ENCODE results near the gene PFKFB4.

The PFKFB4 gene

GRCh38 chr3:48558493-48559134 is 2.0 kb upstream of the PFKFB4 start:
- TF ChIP-seq, protein P1, sequence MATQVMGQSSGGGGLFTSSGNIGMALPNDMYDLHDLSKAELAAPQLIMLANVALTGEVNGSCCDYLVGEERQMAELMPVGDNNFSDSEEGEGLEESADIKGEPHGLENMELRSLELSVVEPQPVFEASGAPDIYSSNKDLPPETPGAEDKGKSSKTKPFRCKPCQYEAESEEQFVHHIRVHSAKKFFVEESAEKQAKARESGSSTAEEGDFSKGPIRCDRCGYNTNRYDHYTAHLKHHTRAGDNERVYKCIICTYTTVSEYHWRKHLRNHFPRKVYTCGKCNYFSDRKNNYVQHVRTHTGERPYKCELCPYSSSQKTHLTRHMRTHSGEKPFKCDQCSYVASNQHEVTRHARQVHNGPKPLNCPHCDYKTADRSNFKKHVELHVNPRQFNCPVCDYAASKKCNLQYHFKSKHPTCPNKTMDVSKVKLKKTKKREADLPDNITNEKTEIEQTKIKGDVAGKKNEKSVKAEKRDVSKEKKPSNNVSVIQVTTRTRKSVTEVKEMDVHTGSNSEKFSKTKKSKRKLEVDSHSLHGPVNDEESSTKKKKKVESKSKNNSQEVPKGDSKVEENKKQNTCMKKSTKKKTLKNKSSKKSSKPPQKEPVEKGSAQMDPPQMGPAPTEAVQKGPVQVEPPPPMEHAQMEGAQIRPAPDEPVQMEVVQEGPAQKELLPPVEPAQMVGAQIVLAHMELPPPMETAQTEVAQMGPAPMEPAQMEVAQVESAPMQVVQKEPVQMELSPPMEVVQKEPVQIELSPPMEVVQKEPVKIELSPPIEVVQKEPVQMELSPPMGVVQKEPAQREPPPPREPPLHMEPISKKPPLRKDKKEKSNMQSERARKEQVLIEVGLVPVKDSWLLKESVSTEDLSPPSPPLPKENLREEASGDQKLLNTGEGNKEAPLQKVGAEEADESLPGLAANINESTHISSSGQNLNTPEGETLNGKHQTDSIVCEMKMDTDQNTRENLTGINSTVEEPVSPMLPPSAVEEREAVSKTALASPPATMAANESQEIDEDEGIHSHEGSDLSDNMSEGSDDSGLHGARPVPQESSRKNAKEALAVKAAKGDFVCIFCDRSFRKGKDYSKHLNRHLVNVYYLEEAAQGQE (IDR thresholded peaks at IDR 0.05; ENCODE audit: insufficient read depth in 1 of 2, low read depth in 2 of 2, low read length in 2 of 2): no peak
- TF ChIP-seq POLR2AphosphoS5 (IDR thresholded peaks at IDR 0.05; ENCODE audit: low read depth, low read length) (no peak), SIN3A (IDR thresholded peaks at IDR 0.05; ENCODE audit: borderline replicate concordance, insufficient read depth, low read length) (no peak), FOXP2 (optimal IDR thresholded peaks at IDR 0.05; ENCODE audit: borderline replicate concordance, extremely low read depth, extremely low read length, insufficient read depth) (no peak), TAF1 (IDR thresholded peaks at IDR 0.05; ENCODE audit: borderline replicate concordance, insufficient read depth, low read length) (no peak)

- TF ChIP-seq FOXP2 (optimal IDR thresholded peaks at IDR 0.05; ENCODE audit: borderline replicate concordance, extremely low read depth, extremely low read length, insufficient read depth) (no peak), SIN3A (IDR thresholded peaks at IDR 0.05; ENCODE audit: borderline replicate concordance, insufficient read depth, low read length) (no peak), TAF1 (IDR thresholded peaks at IDR 0.05; ENCODE audit: borderline replicate concordance, insufficient read depth, low read length) (no peak), POLR2AphosphoS5 (IDR thresholded peaks at IDR 0.05; ENCODE audit: low read depth, low read length) (no peak)
- TF ChIP-seq, protein P1 (IDR thresholded peaks at IDR 0.05; ENCODE audit: insufficient read depth in 1 of 2, low read depth in 2 of 2, low read length in 2 of 2): no peak
Measured at GRCh38 chr3:48555949-48556795, 431 bp downstream of the PFKFB4 start.

GRCh38 chr3:48555231-48555948 is 1.2 kb downstream of the PFKFB4 start:
- TF ChIP-seq, protein P1 (IDR thresholded peaks at IDR 0.05; ENCODE audit: insufficient read depth in 1 of 2, low read depth in 2 of 2, low read length in 2 of 2): no peak
- TF ChIP-seq SIN3A (IDR thresholded peaks at IDR 0.05; ENCODE audit: borderline replicate concordance, insufficient read depth, low read length) (no peak), POLR2AphosphoS5 (IDR thresholded peaks at IDR 0.05; ENCODE audit: low read depth, low read length) (no peak), TAF1 (IDR thresholded peaks at IDR 0.05; ENCODE audit: borderline replicate concordance, insufficient read depth, low read length) (no peak), FOXP2 (optimal IDR thresholded peaks at IDR 0.05; ENCODE audit: borderline replicate concordance, extremely low read depth, extremely low read length, insufficient read depth) (no peak)

- TF ChIP-seq FOXP2 (optimal IDR thresholded peaks at IDR 0.05; ENCODE audit: borderline replicate concordance, extremely low read depth, extremely low read length, insufficient read depth): no peak
- TF ChIP-seq, protein P1 (IDR thresholded peaks at IDR 0.05; ENCODE audit: insufficient read depth in 1 of 2, low read depth in 2 of 2, low read length in 2 of 2): no peak
- no peak for TF ChIP-seq POLR2AphosphoS5 (IDR thresholded peaks at IDR 0.05; ENCODE audit: low read depth, low read length)
- no peak for TF ChIP-seq TAF1 (IDR thresholded peaks at IDR 0.05; ENCODE audit: borderline replicate concordance, insufficient read depth, low read length)
- TF ChIP-seq SIN3A (IDR thresholded peaks at IDR 0.05; ENCODE audit: borderline replicate concordance, insufficient read depth, low read length): no peak
Measured at GRCh38 chr3:48553886-48554845, 2.4 kb downstream of the PFKFB4 start.
